ENCODE measurements around the gene RASAL3.

DNA sequence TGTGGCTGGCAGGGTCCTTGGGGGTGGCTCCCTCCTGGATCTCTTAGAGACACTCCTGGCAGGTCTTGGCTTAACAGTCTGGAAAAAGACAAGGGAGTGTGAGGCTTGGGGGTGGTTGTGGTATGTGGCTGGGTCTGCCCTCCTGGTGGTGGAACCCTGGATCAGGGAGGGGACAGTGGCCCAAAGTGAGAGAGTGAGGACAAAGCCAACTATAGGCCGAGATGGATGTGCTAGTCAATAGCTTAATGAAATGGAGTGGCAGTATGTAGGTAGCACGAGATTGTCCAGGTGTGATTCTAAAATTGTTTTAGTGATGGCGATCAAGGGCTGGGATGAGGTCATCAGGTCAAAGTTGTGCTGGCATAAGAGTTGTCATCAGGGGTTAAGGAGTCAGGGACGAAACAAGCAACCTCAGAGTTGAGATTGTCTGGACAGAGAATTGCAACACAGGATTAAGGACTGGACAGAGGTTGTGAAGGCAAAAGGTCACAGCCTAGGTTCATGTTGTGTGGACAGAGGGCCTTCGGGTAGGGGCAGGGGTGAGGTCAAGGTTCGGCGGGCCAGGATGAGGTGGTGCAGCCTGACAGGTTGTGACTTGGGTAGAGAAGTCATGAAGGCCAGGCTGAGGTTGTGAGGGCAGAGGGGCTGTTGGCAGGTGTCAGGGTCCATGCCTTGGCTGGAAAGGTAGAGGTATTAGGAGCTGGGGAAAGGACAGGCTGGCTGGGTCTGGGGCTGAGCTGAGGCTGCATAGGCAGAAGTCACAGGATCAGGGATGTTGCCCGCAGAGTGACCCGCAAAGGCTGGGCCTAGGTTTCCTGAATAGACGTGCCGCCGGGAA lies 4.5 kb upstream of the RASAL3 start:
- TF ChIP-seq POLR2AphosphoS5 (IDR thresholded peaks at IDR 0.05; ENCODE audit: low read depth, low read length): no peak
- TF ChIP-seq, protein P1, sequence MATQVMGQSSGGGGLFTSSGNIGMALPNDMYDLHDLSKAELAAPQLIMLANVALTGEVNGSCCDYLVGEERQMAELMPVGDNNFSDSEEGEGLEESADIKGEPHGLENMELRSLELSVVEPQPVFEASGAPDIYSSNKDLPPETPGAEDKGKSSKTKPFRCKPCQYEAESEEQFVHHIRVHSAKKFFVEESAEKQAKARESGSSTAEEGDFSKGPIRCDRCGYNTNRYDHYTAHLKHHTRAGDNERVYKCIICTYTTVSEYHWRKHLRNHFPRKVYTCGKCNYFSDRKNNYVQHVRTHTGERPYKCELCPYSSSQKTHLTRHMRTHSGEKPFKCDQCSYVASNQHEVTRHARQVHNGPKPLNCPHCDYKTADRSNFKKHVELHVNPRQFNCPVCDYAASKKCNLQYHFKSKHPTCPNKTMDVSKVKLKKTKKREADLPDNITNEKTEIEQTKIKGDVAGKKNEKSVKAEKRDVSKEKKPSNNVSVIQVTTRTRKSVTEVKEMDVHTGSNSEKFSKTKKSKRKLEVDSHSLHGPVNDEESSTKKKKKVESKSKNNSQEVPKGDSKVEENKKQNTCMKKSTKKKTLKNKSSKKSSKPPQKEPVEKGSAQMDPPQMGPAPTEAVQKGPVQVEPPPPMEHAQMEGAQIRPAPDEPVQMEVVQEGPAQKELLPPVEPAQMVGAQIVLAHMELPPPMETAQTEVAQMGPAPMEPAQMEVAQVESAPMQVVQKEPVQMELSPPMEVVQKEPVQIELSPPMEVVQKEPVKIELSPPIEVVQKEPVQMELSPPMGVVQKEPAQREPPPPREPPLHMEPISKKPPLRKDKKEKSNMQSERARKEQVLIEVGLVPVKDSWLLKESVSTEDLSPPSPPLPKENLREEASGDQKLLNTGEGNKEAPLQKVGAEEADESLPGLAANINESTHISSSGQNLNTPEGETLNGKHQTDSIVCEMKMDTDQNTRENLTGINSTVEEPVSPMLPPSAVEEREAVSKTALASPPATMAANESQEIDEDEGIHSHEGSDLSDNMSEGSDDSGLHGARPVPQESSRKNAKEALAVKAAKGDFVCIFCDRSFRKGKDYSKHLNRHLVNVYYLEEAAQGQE (IDR thresholded peaks at IDR 0.05; ENCODE audit: insufficient read depth in 1 of 2, low read depth in 2 of 2, low read length in 1 of 2): no peak
- TF ChIP-seq, protein P2, sequence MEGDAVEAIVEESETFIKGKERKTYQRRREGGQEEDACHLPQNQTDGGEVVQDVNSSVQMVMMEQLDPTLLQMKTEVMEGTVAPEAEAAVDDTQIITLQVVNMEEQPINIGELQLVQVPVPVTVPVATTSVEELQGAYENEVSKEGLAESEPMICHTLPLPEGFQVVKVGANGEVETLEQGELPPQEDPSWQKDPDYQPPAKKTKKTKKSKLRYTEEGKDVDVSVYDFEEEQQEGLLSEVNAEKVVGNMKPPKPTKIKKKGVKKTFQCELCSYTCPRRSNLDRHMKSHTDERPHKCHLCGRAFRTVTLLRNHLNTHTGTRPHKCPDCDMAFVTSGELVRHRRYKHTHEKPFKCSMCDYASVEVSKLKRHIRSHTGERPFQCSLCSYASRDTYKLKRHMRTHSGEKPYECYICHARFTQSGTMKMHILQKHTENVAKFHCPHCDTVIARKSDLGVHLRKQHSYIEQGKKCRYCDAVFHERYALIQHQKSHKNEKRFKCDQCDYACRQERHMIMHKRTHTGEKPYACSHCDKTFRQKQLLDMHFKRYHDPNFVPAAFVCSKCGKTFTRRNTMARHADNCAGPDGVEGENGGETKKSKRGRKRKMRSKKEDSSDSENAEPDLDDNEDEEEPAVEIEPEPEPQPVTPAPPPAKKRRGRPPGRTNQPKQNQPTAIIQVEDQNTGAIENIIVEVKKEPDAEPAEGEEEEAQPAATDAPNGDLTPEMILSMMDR (IDR thresholded peaks at IDR 0.05): no peak

Data from Panc1 (cell line).